MCF 10A (cell line): ENCODE measurements around the gene RAD51C. TPM values are rescaled to one million over a fixed set of nuclear protein-coding genes. Genes with fewer than 3 reads are reported as not detected.
A peak's percentile ranks its signal among the peaks of the same experiment; 100 is the strongest.

Source experiments
- BruUV-seq: library from RNA; stranded (reverse); fragments of 400-500 nt; replicated peaks from 2 replicates; lab custom pipeline; 2021; lab: Mats Ljungman, UMichigan
- CTCF ChIA-PET: fragments of 300-600 bp; sonication (Branson Sonifier 250); formaldehyde crosslinking; extraction: SDS; loops from one replicate; lab custom pipeline; 2021; ENCODE audit warnings: antibody characterized with exemption, inconsistent platforms; lab: Yijun Ruan, JAX
- POLR2A ChIA-PET: fragments of 300-600, 350-650 bp; sonication (Branson Sonifier 250); formaldehyde crosslinking; extraction: SDS; loops from one replicate; lab custom pipeline; 2020; ENCODE audit warnings: antibody characterized with exemption, inconsistent platforms; lab: Yijun Ruan, JAX
- DNase-seq: peaks from one replicate; pipeline ENCODE4 v3.0.0-alpha.2; 2018; ENCODE audit not compliant: unreplicated experiment
- H3K27ac Mint-ChIP-seq: one replicate; pipeline ENCODE4 v1.8.0; 2022; ENCODE audit warnings: mild to moderate bottlenecking, low read depth, mixed read lengths; ENCODE audit not compliant: unreplicated experiment
- H3K27me3 Mint-ChIP-seq: one replicate; pipeline ENCODE4 v1.8.0; 2022; ENCODE audit warnings: mixed read lengths; ENCODE audit not compliant: insufficient read depth, unreplicated experiment
- H3K36me3 Mint-ChIP-seq: one replicate; pipeline ENCODE4 v1.8.0; 2022; ENCODE audit warnings: mild to moderate bottlenecking, moderate library complexity, mixed read lengths; ENCODE audit not compliant: insufficient read depth, unreplicated experiment
- H3K4me1 Mint-ChIP-seq: one replicate; pipeline ENCODE4 v1.8.0; 2022; ENCODE audit warnings: mixed read lengths; ENCODE audit not compliant: insufficient read depth, unreplicated experiment
- H3K4me3 Mint-ChIP-seq: one replicate; pipeline ENCODE4 v1.8.0; 2022; ENCODE audit warnings: mild to moderate bottlenecking, moderate library complexity, mixed read lengths; ENCODE audit not compliant: unreplicated experiment
- H3K9me3 Mint-ChIP-seq: one replicate; pipeline ENCODE4 v1.8.0; 2022; ENCODE audit warnings: mixed read lengths; ENCODE audit not compliant: unreplicated experiment
- CTCF ChIP-seq: fragments of 200-600 bp; IDR thresholded peaks from one replicate; pipeline ENCODE4 v1.8.0; 2022; ENCODE audit warnings: antibody characterized with exemption, mild to moderate bottlenecking; ENCODE audit not compliant: unreplicated experiment
- intact Hi-C: fragments of 100-400 bp; cut with micrococcal nuclease; formaldehyde crosslinking; loops from 2 replicates; pipeline ENCODE4 v1.14.1; 2022
- total RNA-seq: library from RNA; stranded (reverse); gene quantifications from 2 replicates; pipeline ENCODE4 v1.2.3, GENCODE V29; 2022

The RAD51C gene
- total RNA-seq, 1 experiment from 2014 or later: 59.5 TPM

GRCh38 chr17:58703916-58704286 lies 11.5 kb downstream of the RAD51C start:
- H3K9me3 Mint-ChIP-seq: no peaks in the 10 kb centered on the region
- BruUV-seq: no TSS peak
- H3K27me3 Mint-ChIP-seq: no peaks in the 10 kb centered on the region
- H3K27ac Mint-ChIP-seq: no peak overlapping the region
- intact Hi-C loops: no loop called here
- ChIA-PET POLR2A (interaction anchor here (0.6 to 1.3 kb wide), 2 partner anchors 12 to 132 kb away, joined by 3 to 5 read pairs; partner anchors contain the start of genes RAD51C and TEX14), CTCF (interaction anchor here (0.6 kb wide), 1 partner anchor 9 kb away, joined by 4 read pairs; no protein-coding TSS in a partner anchor)
- H3K4me3 Mint-ChIP-seq: no peak overlapping the region
- no peak for DNase-seq
- no peak for TF ChIP-seq CTCF
- no peaks in the 10 kb centered on the region for H3K4me1 Mint-ChIP-seq
- peaks cover 55% of the 10 kb centered on the region for H3K36me3 Mint-ChIP-seq

DNA sequence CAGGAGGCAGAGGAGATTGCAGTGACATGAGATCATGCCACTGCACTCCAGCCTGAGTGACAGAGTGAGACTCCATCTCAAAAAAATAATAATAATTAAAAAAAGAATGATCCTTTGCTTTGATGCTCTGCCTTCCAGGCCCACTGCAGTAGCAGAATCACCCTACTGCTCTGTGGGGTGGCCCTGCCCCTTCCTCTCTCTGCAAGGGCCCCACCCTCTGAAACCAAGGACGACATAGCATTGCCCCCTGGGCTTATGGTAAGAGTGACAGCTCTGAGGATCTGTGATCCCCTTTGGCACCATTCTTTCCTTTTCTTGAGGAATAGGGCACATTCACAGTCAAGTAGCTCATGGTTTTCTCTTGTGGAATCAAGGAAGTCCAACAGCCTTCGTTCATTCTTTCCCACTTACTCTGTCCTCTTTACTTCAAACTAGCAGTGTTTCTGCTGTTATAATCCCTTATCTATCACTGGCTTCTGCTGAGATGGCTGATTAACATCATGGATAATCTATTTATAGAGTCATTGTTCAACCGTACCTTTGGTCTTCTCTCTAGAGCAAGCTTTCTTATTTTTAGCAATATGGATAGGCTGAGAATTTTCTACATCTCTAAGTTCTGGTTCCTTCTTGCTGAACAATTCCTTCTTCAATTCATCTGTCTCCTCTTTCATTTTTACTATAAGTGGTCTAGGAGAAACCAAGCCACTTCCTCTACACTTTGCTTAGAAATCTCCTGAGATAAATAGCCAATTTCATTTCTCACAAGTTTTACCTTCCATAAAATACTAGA lies 14.1 kb downstream of the RAD51C start:
- DNase-seq: no peak
- Mint-ChIP-seq H3K27me3 (no peaks in the 10 kb centered on the region), H3K36me3 (peaks cover 63% of the 10 kb centered on the region), H3K9me3 (no peaks in the 10 kb centered on the region), H3K4me1 (no peaks in the 10 kb centered on the region), H3K4me3 (no peak overlapping the region), H3K27ac (peak overlapping the region; percentile 53)
- TF ChIP-seq CTCF: no peak
- CTCF ChIA-PET: interaction anchor here (0.6 to 0.9 kb wide), 2 partner anchors 28 to 303 kb away, joined by 3 to 4 read pairs; no protein-coding TSS in a partner anchor
- intact Hi-C loops: no loop called here
- no TSS peak for BruUV-seq
- POLR2A ChIA-PET: interaction anchor here (0.7 kb wide), 1 partner anchor 76 kb away, joined by 3 read pairs; no protein-coding TSS in a partner anchor

- peaks cover 64% of the 10 kb centered on the region for H3K36me3 Mint-ChIP-seq
- no peak overlapping the region for H3K4me3 Mint-ChIP-seq
- H3K9me3 Mint-ChIP-seq: no peaks in the 10 kb centered on the region
- H3K27me3 Mint-ChIP-seq: no peaks in the 10 kb centered on the region
- ChIA-PET CTCF (interaction anchor here (0.5 to 5.8 kb wide), 17 partner anchors 11 to 588 kb away, joined by 3 to 73 read pairs (median 4); no protein-coding TSS in a partner anchor), POLR2A (interaction anchor here (0.6 to 2.1 kb wide), 8 partner anchors 11 to 299 kb away, joined by 3 to 19 read pairs (median 3); no protein-coding TSS in a partner anchor)
- TF ChIP-seq CTCF: peak; percentile 78
- intact Hi-C loops: loop anchor here (1.0 to 5.0 kb wide), 3 partner anchors 134 to 294 kb away; no protein-coding TSS in a partner anchor
- peak; percentile 72 for DNase-seq
- H3K4me1 Mint-ChIP-seq: no peaks in the 10 kb centered on the region
- no peak overlapping the region for H3K27ac Mint-ChIP-seq
- BruUV-seq: no TSS peak
Measured at GRCh38 chr17:58710948-58711552, 18.6 kb downstream of the RAD51C start.

- ChIA-PET CTCF (interaction anchor here (1.0 kb wide), 1 partner anchor 19 kb away, joined by 3 read pairs; no protein-coding TSS in a partner anchor), POLR2A (no interaction called here)
- Mint-ChIP-seq H3K36me3 (peaks cover 44% of the 10 kb centered on the region), H3K4me1 (no peaks in the 10 kb centered on the region), H3K9me3 (no peaks in the 10 kb centered on the region), H3K27me3 (no peaks in the 10 kb centered on the region), H3K27ac (no peak overlapping the region), H3K4me3 (no peak overlapping the region)
- intact Hi-C loops: no loop called here
- DNase-seq: no peak
- TF ChIP-seq CTCF: no peak
- BruUV-seq: no TSS peak
Measured at GRCh38 chr17:58722274-58722673, 29.9 kb downstream of the RAD51C start.
